NCI-H2171 (cell line): ENCODE data around the gene WDR49.
"Not testable (repeated sequence)": the region's sequence is repeated elsewhere in the genome, so short reads cannot be mapped to it uniquely, and the experiment has no call there.

Experiments
- DNase-seq: peaks from one replicate; lab custom pipeline; 2025; lab: John Stamatoyannopoulos, UW

Gene WDR49

GRCh38 chr3:167614196-167614595 lies 39.5 kb downstream of the WDR49 start:
- DNase-seq = not testable (repeated sequence)

GRCh38 chr3:167611718-167612117 lies 42.0 kb downstream of the WDR49 start:
- no peak for DNase-seq

DNA sequence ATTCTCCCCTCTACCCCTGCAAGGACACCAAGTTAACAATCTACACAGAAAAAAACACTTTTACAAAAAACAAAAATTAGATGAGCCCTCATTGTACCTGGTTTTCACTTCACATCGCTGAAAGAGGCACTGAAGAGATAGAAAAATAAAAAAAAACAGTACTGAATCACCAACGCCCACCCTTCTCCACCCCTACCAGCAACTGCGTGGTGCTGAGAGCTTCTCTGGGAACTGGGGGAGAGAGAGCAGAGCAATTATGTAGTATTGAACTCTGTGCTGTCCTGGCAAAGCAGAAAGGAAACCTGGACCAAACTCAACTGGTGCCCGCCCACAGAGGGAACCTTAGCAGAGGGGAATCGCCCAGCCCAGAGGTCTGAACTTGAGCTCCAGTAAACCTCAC lies 44.6 kb downstream of the WDR49 start:
- DNase-seq = no peak

GRCh38 chr3:167606836-167607235 lies 46.9 kb downstream of the WDR49 start:
- no peak for DNase-seq

DNA sequence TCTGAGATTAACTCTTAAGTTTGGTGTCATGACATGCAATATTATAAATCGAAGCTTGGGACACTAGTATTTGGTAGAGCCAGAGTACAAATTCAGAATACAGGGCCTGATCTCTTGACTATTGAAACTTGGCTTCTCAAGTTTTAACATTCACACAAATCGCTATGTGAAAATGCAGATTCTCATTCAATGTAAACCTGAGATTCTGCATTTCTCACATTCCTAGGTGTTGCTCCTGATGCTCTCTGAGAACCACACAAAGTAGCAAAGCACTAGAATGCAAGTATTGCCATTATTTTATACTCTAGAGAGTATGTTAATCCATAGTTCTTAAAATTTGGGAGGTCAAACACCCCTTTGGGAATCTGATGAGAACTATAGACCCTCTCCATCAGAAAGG lies 47.9 kb downstream of the WDR49 start:
- DNase-seq = no peak

- no peak for DNase-seq
Measured at GRCh38 chr3:167602041-167602440, 51.7 kb downstream of the WDR49 start.

- DNase-seq = no peak
Measured at GRCh38 chr3:167587651-167588050, 66.1 kb downstream of the WDR49 start.

- no peak for DNase-seq
Measured at GRCh38 chr3:167575000-167575600, 78.6 kb downstream of the WDR49 start.

GRCh38 chr3:167572991-167573390 lies 80.8 kb downstream of the WDR49 start:
- no peak for DNase-seq

- DNase-seq = no peak
Measured at GRCh38 chr3:167568634-167569033, 85.1 kb downstream of the WDR49 start.

DNA sequence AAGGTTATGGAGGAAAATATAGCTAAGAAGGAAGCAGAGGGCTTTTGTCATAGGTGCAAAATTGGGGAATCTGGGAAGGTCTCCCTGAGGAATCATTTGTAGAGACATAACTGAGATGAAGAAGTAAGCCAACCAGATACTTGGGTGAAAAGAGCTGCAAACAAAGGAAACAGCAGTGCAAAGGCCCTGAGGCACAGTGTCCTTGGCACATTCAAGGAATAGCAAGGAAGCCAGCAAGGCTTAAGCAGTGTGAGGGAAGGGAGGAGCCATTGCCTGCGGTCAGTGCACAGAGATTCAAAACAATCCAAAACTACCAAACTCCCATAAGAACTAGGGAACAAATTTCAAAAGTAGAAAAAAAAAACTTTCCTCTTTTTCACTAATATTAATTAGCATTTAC lies 88.3 kb downstream of the WDR49 start:
- no peak for DNase-seq

DNA sequence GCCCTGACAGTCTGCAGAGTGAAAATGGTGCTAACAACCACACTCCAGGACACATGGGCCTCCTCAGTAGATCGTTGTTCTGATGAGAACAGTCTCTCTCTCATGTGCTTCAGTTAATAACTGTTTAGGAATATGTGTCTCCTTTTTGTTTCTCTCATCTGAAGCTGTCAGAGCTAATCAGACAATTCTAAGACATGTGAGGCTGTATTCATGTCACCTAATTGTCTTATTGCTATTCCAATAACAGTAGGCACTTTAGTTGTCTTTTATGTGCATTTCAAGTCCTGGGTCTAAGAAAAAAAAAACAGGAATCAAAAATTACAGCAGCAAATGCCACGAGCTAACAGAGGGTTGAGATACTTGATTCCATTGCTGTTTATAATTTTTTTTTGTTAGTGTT lies 89.1 kb downstream of the WDR49 start:
- no peak for DNase-seq

DNA sequence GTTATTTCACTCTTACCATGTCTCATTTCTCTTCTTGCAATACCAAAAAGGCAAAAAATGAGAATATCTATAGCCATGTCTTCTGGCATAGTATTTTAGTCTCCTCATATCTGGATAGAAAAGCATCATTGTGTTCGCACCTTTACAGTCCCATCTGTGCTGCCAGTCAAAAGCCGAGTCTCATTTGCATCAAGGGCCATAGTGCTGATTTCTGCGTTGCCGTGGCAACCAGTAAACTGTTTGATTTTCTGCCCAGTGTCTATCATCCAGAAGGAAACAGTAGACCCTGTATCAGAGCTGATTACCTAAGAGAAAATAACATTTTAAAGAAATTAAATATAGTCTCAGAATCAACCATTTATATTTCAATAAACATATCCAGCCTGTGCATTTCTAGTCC lies 93.8 kb downstream of the WDR49 start:
- DNase-seq = no peak

DNA sequence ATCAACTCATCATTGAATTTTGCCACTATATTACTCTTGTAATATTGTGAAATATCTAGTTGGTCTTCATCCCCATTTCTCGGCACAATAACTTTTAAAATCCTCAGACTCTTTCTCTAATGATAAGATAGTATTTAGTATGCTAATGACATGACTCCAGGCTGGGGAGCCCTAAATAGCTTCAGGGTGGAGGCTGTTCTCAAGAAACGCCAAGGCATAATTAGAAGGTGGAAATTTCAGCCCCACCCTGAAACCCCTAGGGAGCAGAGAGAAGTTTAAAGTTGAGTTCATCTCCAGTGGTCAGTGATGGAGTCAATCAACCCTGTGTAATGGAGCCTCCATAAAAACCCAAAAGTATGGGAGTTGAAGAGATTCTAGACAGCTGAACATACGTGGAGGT lies 98.8 kb downstream of the WDR49 start:
- DNase-seq = no peak

DNA sequence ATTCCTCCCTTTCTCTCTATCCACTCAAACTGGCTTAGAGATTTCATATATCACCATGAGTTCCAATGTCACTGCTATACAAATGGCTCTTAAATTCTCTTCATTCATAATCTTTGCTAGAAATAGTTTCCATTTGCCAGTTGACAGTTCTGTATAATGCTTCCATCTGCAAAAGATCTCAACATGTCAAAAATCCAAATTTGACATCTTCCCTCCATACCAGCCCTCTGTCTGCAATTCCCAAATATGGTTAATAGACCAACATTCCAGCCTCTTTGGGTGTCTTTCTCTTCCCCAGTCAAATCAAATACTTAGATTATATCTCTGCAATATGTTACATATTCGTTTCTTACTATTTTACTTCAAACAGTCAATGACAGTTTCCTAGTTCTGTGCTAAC lies 115.7 kb downstream of the WDR49 start:
- no peak for DNase-seq

DNA sequence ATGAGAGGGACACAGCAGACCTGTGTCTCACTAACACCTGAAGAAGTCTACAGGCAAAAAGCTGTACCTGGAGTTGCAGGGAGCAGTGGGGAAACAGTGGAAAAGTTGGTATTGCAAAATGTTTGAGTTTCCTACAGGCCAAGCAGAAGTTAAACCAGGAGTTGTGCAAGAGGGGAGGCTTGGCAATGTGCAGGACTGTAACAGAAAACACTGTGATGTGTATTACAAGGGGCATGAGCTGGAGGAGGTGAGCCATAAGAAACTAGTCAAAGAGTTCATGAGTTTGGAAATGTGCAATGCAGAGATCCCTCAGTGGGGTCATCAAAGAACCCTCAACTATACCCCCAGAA lies 132.8 kb downstream of the WDR49 start:
- DNase-seq = no peak

- no peak for DNase-seq
Measured at GRCh38 chr3:167520266-167521005, 133.3 kb downstream of the WDR49 start.

DNA sequence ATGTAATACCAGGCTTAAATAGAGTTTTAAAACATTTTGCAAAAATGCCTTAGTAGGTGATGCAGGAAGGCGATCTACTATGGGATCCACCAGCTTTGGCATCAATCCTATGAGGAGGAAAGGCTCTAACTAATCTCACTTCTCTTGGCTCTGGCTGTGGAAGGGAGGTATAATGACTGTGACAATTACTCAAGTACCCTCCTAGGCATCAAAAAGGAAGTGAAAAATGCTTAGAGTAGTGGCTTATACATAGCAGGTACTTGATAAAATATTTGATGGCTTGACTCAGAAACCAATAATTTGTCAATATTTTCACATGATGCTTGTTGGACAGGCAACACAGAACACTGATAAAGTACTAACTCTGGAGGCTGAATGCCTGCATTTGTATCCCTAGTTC lies 145.8 kb downstream of the WDR49 start:
- no peak for DNase-seq

GRCh38 chr3:167502401-167502800 lies 151.3 kb downstream of the WDR49 start:
- no peak for DNase-seq

DNA sequence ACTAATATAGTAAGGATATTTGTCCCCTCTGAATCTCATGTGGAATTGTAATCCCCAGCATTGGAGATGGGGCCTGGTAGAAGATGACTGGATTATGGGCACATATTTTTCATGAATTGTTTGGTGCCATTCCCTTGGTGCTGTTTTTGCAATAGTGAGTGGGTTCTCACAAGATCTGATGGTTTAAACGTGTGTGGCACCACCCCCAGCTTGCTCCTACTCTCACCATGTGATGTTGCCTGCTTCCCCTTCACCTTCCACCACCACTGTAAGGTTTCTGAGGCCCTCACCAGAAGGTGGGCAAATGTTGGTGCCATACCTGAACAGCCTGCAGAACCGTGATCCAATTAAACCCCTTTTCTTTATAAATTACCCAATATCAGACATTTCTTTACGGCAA lies 151.8 kb downstream of the WDR49 start:
- no peak for DNase-seq

GRCh38 chr3:167497903-167498302 lies 155.8 kb downstream of the WDR49 start:
- no peak for DNase-seq

- no peak for DNase-seq
Measured at GRCh38 chr3:167493244-167493643, 160.5 kb downstream of the WDR49 start.

GRCh38 chr3:167491621-167492020 lies 162.1 kb downstream of the WDR49 start:
- no peak for DNase-seq

DNA sequence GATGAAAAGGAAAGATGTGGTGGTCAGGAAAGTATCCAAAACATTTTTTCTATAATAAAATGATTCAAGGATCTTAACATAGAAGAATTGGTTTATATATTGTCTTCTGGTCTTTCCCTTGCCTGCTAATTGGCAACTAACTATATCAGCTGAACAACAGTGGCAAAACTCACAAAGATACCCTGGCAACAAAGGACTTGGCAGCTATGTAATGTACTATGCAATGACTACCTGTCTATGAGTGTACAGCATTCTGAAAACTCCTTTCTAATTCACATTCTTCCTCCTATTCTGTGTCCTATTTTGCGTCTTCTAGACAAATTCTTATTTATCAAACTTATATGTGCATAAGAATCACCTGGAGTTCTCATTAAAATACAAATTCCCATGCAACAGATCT lies 164.2 kb downstream of the WDR49 start:
- no peak for DNase-seq
